H9 (cell line): ENCODE results near the gene POU3F2. TPM values are rescaled to one million over a fixed set of nuclear protein-coding genes. Genes with fewer than 3 reads are reported as not detected.

Experiments used
- DNase-seq: peaks from one replicate; pipeline ENCODE4 v3.0.0-alpha.2; 2017
- H2AFZ ChIP-seq: one replicate; pipeline ENCODE4 v1.6.1; 2013; ENCODE audit warnings: mild to moderate bottlenecking, low read length, control low read depth, moderate library complexity
- H2AK5ac ChIP-seq: 2 replicates; pipeline ENCODE4 v1.6.1; 2013; ENCODE audit warnings: low read length, control low read depth, mixed read lengths; ENCODE audit not compliant: insufficient read length
- H2BK120ac ChIP-seq: one replicate; pipeline ENCODE4 v1.6.1; 2013; ENCODE audit warnings: low read depth, mild to moderate bottlenecking, low read length, control low read depth, inconsistent platforms; ENCODE audit not compliant: poor library complexity, severe bottlenecking
- H2BK12ac ChIP-seq: 2 replicates; pipeline ENCODE4 v1.6.1; 2013; ENCODE audit warnings: low read length, control low read depth, mixed read lengths, low read depth; ENCODE audit not compliant: insufficient read length
- H2BK15ac ChIP-seq: 2 replicates; pipeline ENCODE4 v1.6.1; 2013; ENCODE audit warnings: low read depth, low read length, control low read depth
- H2BK20ac ChIP-seq: one replicate; pipeline ENCODE4 v1.6.1; 2013; ENCODE audit warnings: low read depth, mild to moderate bottlenecking, low read length, control low read depth, inconsistent platforms; ENCODE audit not compliant: poor library complexity, severe bottlenecking
- H2BK5ac ChIP-seq: 2 replicates; pipeline ENCODE4 v1.6.1; 2013; ENCODE audit warnings: low read length, control low read depth, mixed read lengths; ENCODE audit not compliant: insufficient read length
- H3K14ac ChIP-seq: 2 replicates; pipeline ENCODE4 v1.6.1; 2013; ENCODE audit warnings: low read length, control low read depth; ENCODE audit not compliant: insufficient read depth
- H3K18ac ChIP-seq: 2 replicates; pipeline ENCODE4 v1.6.1; 2013; ENCODE audit warnings: low read depth, mild to moderate bottlenecking, mixed read lengths, low read length, control low read depth; ENCODE audit not compliant: insufficient read length
- H3K23ac ChIP-seq: 2 replicates; pipeline ENCODE4 v1.6.1; 2013; ENCODE audit warnings: low read length, control low read depth, mixed read lengths, low read depth; ENCODE audit not compliant: insufficient read length
- H3K23me2 ChIP-seq: 2 replicates; pipeline ENCODE4 v1.6.1; 2013; ENCODE audit warnings: low read depth, mild to moderate bottlenecking, mixed read lengths, low read length, control low read depth; ENCODE audit not compliant: insufficient read length, poor library complexity, severe bottlenecking
- H3K27ac ChIP-seq: 2 replicates; pipeline ENCODE4 v1.5.1; 2013; ENCODE audit warnings: low read length, control low read depth, mixed read lengths, low read depth; ENCODE audit not compliant: insufficient read length
- H3K27me3 ChIP-seq: 2 replicates; pipeline ENCODE4 v1.6.1; 2013; ENCODE audit warnings: low read length, control low read depth, inconsistent platforms; ENCODE audit not compliant: insufficient read depth
- H3K4ac ChIP-seq: 2 replicates; pipeline ENCODE4 v1.6.1; 2013; ENCODE audit warnings: low read depth, mild to moderate bottlenecking, control low read depth, inconsistent platforms, low read length, moderate library complexity
- H3K4me1 ChIP-seq: 2 replicates; pipeline ENCODE4 v1.6.1; 2013; ENCODE audit warnings: low read length, control low read depth, inconsistent platforms; ENCODE audit not compliant: insufficient read depth
- H3K4me2 ChIP-seq: 2 replicates; pipeline ENCODE4 v1.6.1; 2013; ENCODE audit warnings: low read length, control low read depth, mixed read lengths; ENCODE audit not compliant: insufficient read length, insufficient read depth
- H3K56ac ChIP-seq: 2 replicates; pipeline ENCODE4 v1.6.1; 2013; ENCODE audit warnings: low read depth, mild to moderate bottlenecking, mixed read lengths, low read length, control low read depth; ENCODE audit not compliant: insufficient read length
- H3K79me1 ChIP-seq: 2 replicates; pipeline ENCODE4 v1.6.1; 2013; ENCODE audit warnings: low read depth, mild to moderate bottlenecking, moderate library complexity, low read length, control low read depth, inconsistent platforms; ENCODE audit not compliant: insufficient read depth, poor library complexity, severe bottlenecking
- H3K79me2 ChIP-seq: 2 replicates; pipeline ENCODE4 v1.6.1; 2013; ENCODE audit warnings: low read length, control low read depth, inconsistent platforms; ENCODE audit not compliant: insufficient read depth
- H3K9ac ChIP-seq: 2 replicates; pipeline ENCODE4 v1.6.1; 2013; ENCODE audit warnings: low read length, control low read depth, mixed read lengths; ENCODE audit not compliant: insufficient read length; ENCODE audit errors: extremely low read depth
- H3K9me3 ChIP-seq: one replicate; pipeline ENCODE4 v1.6.1; 2013; ENCODE audit warnings: low read depth, low read length, inconsistent platforms; ENCODE audit not compliant: control insufficient read depth
- H3T11ph ChIP-seq: one replicate; pipeline ENCODE4 v1.6.1; 2013; ENCODE audit warnings: mild to moderate bottlenecking, low read length, control low read depth, inconsistent platforms
- H4K20me1 ChIP-seq: one replicate; pipeline ENCODE4 v1.6.1; 2013; ENCODE audit not compliant: control insufficient read depth, insufficient read length, insufficient read depth
- H4K5ac ChIP-seq: 2 replicates; pipeline ENCODE4 v1.6.1; 2013; ENCODE audit warnings: low read depth, mild to moderate bottlenecking, mixed read lengths, low read length, control low read depth; ENCODE audit not compliant: insufficient read length
- H4K8ac ChIP-seq: replicated peaks from 2 replicates; pipeline ENCODE4 v1.6.1; 2013; ENCODE audit warnings: low read length, control low read depth, mixed read lengths, low read depth; ENCODE audit not compliant: insufficient read length
- H4K91ac ChIP-seq: 2 replicates; pipeline ENCODE4 v1.6.1; 2013; ENCODE audit warnings: low read depth, mild to moderate bottlenecking, moderate library complexity, mixed read lengths, low read length, control low read depth; ENCODE audit not compliant: insufficient read length
- H3K27ac Mint-ChIP-seq, 3 experiments: 2 replicates in 2 of 3; 3 replicates in 1 of 3; pipeline ENCODE4 v1.8.0; 2020 to 2021; ENCODE audit warnings: mixed read lengths in 3 of 3, mild to moderate bottlenecking in 1 of 3, moderate library complexity in 1 of 3
- H3K27me3 Mint-ChIP-seq: 2 replicates; pipeline ENCODE4 v1.8.0; 2021; ENCODE audit warnings: low read depth, mild to moderate bottlenecking, moderate library complexity, mixed read lengths
- H3K36me3 Mint-ChIP-seq, 3 experiments: 2 replicates in 2 of 3; 3 replicates in 1 of 3; pipeline ENCODE4 v1.8.0; 2020 to 2021; ENCODE audit warnings: low read depth in 3 of 3, mixed read lengths in 3 of 3; ENCODE audit not compliant: insufficient read depth in 1 of 3
- H3K4me1 Mint-ChIP-seq, 2 experiments: 2 replicates each; pipeline ENCODE4 v1.8.0; 2020; ENCODE audit warnings: mixed read lengths in 2 of 2
- H3K4me3 Mint-ChIP-seq, 2 experiments: 2 replicates in 1 of 2; 3 replicates in 1 of 2; pipeline ENCODE4 v1.8.0; 2020 to 2021; ENCODE audit warnings: mild to moderate bottlenecking in 2 of 2, mixed read lengths in 2 of 2, moderate library complexity in 1 of 2
- H3K9me3 Mint-ChIP-seq, 2 experiments: 2 replicates in 1 of 2; 3 replicates in 1 of 2; pipeline ENCODE4 v1.8.0; 2020; ENCODE audit warnings: mild to moderate bottlenecking in 2 of 2, mixed read lengths in 2 of 2, moderate library complexity in 1 of 2
- total RNA-seq: library from RNA; stranded (reverse); gene quantifications from 2 replicates; pipeline ENCODE4 v1.2.1, GENCODE V29; 2021
- TF ChIP-seq, protein P1 (sequence below): fragments of 200-600 bp; sonication (generic); conservative IDR thresholded peaks from 3 replicates; pipeline ENCODE4 v1.8.0; 2021; ENCODE audit warnings: antibody characterized with exemption, mild to moderate bottlenecking

POU3F2 gene
- total RNA-seq, 1 experiment from 2014 or later: 0.09 TPM

DNA sequence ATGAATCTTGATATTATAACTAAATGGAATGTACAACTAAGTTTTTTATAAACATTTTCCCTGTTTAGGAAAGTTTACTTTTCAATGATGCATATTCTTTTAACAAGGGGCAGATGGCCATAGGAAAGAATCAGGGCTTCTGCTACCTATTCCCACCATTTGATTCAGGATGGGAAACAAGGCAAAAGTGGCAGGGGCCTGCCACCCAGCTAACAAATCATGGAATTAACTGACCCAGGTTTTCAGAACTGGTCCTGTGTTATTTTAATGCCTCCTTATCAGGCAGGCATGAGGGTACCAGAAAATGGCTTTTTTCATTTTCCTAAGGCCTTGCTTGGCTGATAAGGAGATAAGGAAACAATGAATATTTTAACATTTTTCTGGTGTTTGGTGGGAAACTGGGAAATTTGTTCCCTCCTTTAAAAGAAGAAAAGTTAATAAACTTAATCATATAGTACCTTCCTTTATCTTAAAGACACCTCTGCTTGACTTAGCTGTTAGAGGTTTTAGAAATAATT, 6.7 kb downstream of the POU3F2 start:
- H2AK5ac ChIP-seq: no peak overlapping the region
- no peak overlapping the region for H3K56ac ChIP-seq
- H3K9ac ChIP-seq: no peak overlapping the region
- no peak overlapping the region for H2BK5ac ChIP-seq
- no peak overlapping the region for H4K91ac ChIP-seq
- no peak overlapping the region for H3K27ac ChIP-seq
- no peaks in the 10 kb centered on the region for H3K79me2 ChIP-seq
- H4K8ac ChIP-seq: no peak overlapping the region
- H2BK15ac ChIP-seq: no peak overlapping the region
- no peak overlapping the region for H2AFZ ChIP-seq
- DNase-seq: no peak
- no peak overlapping the region for H2BK12ac ChIP-seq
- no peaks in the 10 kb centered on the region for H3K79me1 ChIP-seq
- H3K14ac ChIP-seq: no peak overlapping the region
- no peak overlapping the region for H2BK120ac ChIP-seq
- Mint-ChIP-seq H3K36me3 (no peaks in the 10 kb centered on the region; a peak in 1 of 7 replicates), H3K27me3 (peaks cover 98% of the 10 kb centered on the region), H3K27ac (no peak overlapping the region), H3K4me3 (no peak overlapping the region), H3K4me1 (peaks cover 27 to 51% of the 10 kb centered on the region in 2 experiments), H3K9me3 (no peaks in the 10 kb centered on the region; a peak in 1 of 5 replicates)
- H4K5ac ChIP-seq: no peak overlapping the region
- peaks cover 68% of the 10 kb centered on the region for H3K27me3 ChIP-seq
- TF ChIP-seq, protein P1, sequence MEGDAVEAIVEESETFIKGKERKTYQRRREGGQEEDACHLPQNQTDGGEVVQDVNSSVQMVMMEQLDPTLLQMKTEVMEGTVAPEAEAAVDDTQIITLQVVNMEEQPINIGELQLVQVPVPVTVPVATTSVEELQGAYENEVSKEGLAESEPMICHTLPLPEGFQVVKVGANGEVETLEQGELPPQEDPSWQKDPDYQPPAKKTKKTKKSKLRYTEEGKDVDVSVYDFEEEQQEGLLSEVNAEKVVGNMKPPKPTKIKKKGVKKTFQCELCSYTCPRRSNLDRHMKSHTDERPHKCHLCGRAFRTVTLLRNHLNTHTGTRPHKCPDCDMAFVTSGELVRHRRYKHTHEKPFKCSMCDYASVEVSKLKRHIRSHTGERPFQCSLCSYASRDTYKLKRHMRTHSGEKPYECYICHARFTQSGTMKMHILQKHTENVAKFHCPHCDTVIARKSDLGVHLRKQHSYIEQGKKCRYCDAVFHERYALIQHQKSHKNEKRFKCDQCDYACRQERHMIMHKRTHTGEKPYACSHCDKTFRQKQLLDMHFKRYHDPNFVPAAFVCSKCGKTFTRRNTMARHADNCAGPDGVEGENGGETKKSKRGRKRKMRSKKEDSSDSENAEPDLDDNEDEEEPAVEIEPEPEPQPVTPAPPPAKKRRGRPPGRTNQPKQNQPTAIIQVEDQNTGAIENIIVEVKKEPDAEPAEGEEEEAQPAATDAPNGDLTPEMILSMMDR: no peak
- H3K4me2 ChIP-seq: no peak overlapping the region
- H3K4ac ChIP-seq: no peak overlapping the region
- H3K23me2 ChIP-seq: peaks cover 16% of the 10 kb centered on the region
- no peak overlapping the region for H3K23ac ChIP-seq
- H3K4me1 ChIP-seq: peaks cover 7% of the 10 kb centered on the region; the same call in 1 of the 2 replicates
- H4K20me1 ChIP-seq: no peaks in the 10 kb centered on the region
- H3T11ph ChIP-seq: no peak overlapping the region
- no peaks in the 10 kb centered on the region for H3K9me3 ChIP-seq
- no peak overlapping the region for H2BK20ac ChIP-seq
- H3K18ac ChIP-seq: no peak overlapping the region
